Activated CD8-positive, alpha-beta T cell treated with anti-CD3 and anti-CD28 coated beads for 36 hours (primary cell): ENCODE data around the gene ZFYVE21. TPM values are rescaled to one million over a fixed set of nuclear protein-coding genes. Genes with fewer than 3 reads are reported as not detected.

Source experiments
- ATAC-seq: fragments of 200-7000 bp; cut with Tn5 transposase; one replicate; pipeline ENCODE4 v1.10.0; 2021; ENCODE audit warnings: mild to moderate bottlenecking, moderate library complexity
- CTCF ChIA-PET: fragments of 350-600 bp; sonication (Branson Sonifier 250); formaldehyde crosslinking; loops from one replicate; lab custom pipeline; 2021; ENCODE audit warnings: antibody characterized with exemption; lab: Charles Lee
- POLR2A ChIA-PET: fragments of 350-600 bp; sonication (Branson Sonifier 250); formaldehyde crosslinking; loops from one replicate; lab custom pipeline; 2021; ENCODE audit warnings: antibody characterized with exemption; lab: Charles Lee
- DNase-seq: peaks from one replicate; pipeline ENCODE4 v3.0.0-alpha.2; 2020
- H3K27ac Mint-ChIP-seq: one replicate; pipeline ENCODE4 v1.8.0; 2021; ENCODE audit warnings: mild to moderate bottlenecking, mixed read lengths
- H3K27me3 Mint-ChIP-seq: one replicate; pipeline ENCODE4 v1.8.0; 2021; ENCODE audit warnings: mixed read lengths
- H3K36me3 Mint-ChIP-seq: one replicate; pipeline ENCODE4 v1.8.0; 2021; ENCODE audit warnings: low read depth, mixed read lengths
- H3K4me1 Mint-ChIP-seq: one replicate; pipeline ENCODE4 v1.8.0; 2021; ENCODE audit warnings: low read depth, mixed read lengths
- H3K4me3 Mint-ChIP-seq: one replicate; pipeline ENCODE4 v1.8.0; 2021; ENCODE audit warnings: mild to moderate bottlenecking, moderate library complexity, mixed read lengths
- H3K9me3 Mint-ChIP-seq: one replicate; pipeline ENCODE4 v1.8.0; 2021; ENCODE audit warnings: mixed read lengths
- CTCF ChIP-seq: fragments of 200-600 bp; IDR thresholded peaks from one replicate; pipeline ENCODE4 v1.8.0; 2022; ENCODE audit warnings: antibody characterized with exemption, mild to moderate bottlenecking
- intact Hi-C: fragments of 100-400 bp; cut with micrococcal nuclease; formaldehyde crosslinking; loops from one replicate; pipeline ENCODE4 v1.10.0; 2022
- total RNA-seq, 2 experiments: library from RNA; stranded (reverse); gene quantifications; one replicate each; pipeline ENCODE4 v1.2.3, GENCODE V29; 2021

Gene ZFYVE21
- total RNA-seq, 2 experiments from 2014 or later, result 10.4 to 11.6 TPM

- H3K36me3 Mint-ChIP-seq, result peaks cover 25% of the 10 kb centered on the region
- ChIA-PET POLR2A (interaction anchor here (0.7 to 1.8 kb wide), 4 partner anchors 9 to 17 kb away, joined by 3 to 6 read pairs (median 4); partner anchors contain the start of genes XRCC3 and ZFYVE21), CTCF (interaction anchor here (1.5 kb wide), 1 partner anchor 12 kb away, joined by 4 read pairs; no protein-coding TSS in a partner anchor)
- intact Hi-C loops, result no loop called here
- DNase-seq (no peak), ATAC-seq (no peak)
- H3K4me1 Mint-ChIP-seq, result peaks cover 2% of the 10 kb centered on the region
- no peak overlapping the region for H3K27ac Mint-ChIP-seq
- no peaks in the 10 kb centered on the region for H3K27me3 Mint-ChIP-seq
- no peak overlapping the region for H3K4me3 Mint-ChIP-seq
- no peak for TF ChIP-seq CTCF
- no peaks in the 10 kb centered on the region for H3K9me3 Mint-ChIP-seq
These were observed 8.9 kb upstream of the ZFYVE21 start for GRCh38 chr14:103706551-103707328.

- Mint-ChIP-seq H3K9me3 (no peaks in the 10 kb centered on the region), H3K4me1 (peaks cover 5% of the 10 kb centered on the region), H3K27ac (no peak overlapping the region), H3K36me3 (peaks cover 22% of the 10 kb centered on the region), H3K4me3 (no peak overlapping the region), H3K27me3 (no peaks in the 10 kb centered on the region)
- TF ChIP-seq CTCF, result no peak
- DNase-seq (no peak), ATAC-seq (no peak)
- intact Hi-C loops, result no loop called here
- ChIA-PET POLR2A (interaction anchor here (1.6 kb wide), 1 partner anchor 8 kb away, joined by 6 read pairs; the partner anchor contains the start of genes XRCC3 and ZFYVE21), CTCF (no interaction called here)
These were observed 8.0 kb upstream of the ZFYVE21 start for GRCh38 chr14:103707329-103708263.

- no peak overlapping the region for H3K27ac Mint-ChIP-seq
- TF ChIP-seq CTCF, result no peak
- peaks cover 15% of the 10 kb centered on the region for H3K4me1 Mint-ChIP-seq
- no peak for DNase-seq
- H3K27me3 Mint-ChIP-seq, result no peaks in the 10 kb centered on the region
- no peaks in the 10 kb centered on the region for H3K9me3 Mint-ChIP-seq
- peaks cover 30% of the 10 kb centered on the region for H3K36me3 Mint-ChIP-seq
- H3K4me3 Mint-ChIP-seq, result no peak overlapping the region
- intact Hi-C loops, result no loop called here
- ATAC-seq, result no peak
- CTCF ChIA-PET, result no interaction called here
- POLR2A ChIA-PET, result interaction anchor here (1.0 kb wide), 1 partner anchor 9 kb away, joined by 3 read pairs; no protein-coding TSS in a partner anchor
These were observed 6.8 kb upstream of the ZFYVE21 start for GRCh38 chr14:103708750-103709187.

GRCh38 chr14:103709814-103710213 lies 5.8 kb upstream of the ZFYVE21 start:
- H3K4me3 Mint-ChIP-seq, result no peak overlapping the region
- intact Hi-C loops, result no loop called here
- POLR2A ChIA-PET, result interaction anchor here (1.0 kb wide), 1 partner anchor 11 kb away, joined by 4 read pairs; no protein-coding TSS in a partner anchor
- no peaks in the 10 kb centered on the region for H3K9me3 Mint-ChIP-seq
- CTCF ChIA-PET, result no interaction called here
- TF ChIP-seq CTCF, result no peak
- H3K27me3 Mint-ChIP-seq, result no peaks in the 10 kb centered on the region
- peaks cover 20% of the 10 kb centered on the region for H3K4me1 Mint-ChIP-seq
- peaks cover 31% of the 10 kb centered on the region for H3K36me3 Mint-ChIP-seq
- no peak overlapping the region for H3K27ac Mint-ChIP-seq
- ATAC-seq (no peak), DNase-seq (no peak)
